AG04450 (cell line): Measurements from ENCODE around the gene MED14. TPM values are rescaled to one million over a fixed set of nuclear protein-coding genes. Genes with fewer than 3 reads are reported as not detected.

ENCODE experiments used
- CTCF ChIA-PET: fragments of 300-600, 350-600 bp; formaldehyde crosslinking; extraction: SDS; loops from one replicate; lab custom pipeline; 2022; ENCODE audit warnings: antibody characterized with exemption, inconsistent platforms; lab: Charles Lee
- POLR2A ChIA-PET: fragments of 350-600 bp; formaldehyde crosslinking; extraction: SDS; loops from one replicate; lab custom pipeline; 2021; ENCODE audit warnings: antibody characterized with exemption, inconsistent platforms; lab: Yijun Ruan, JAX
- DNase-seq: peaks from one replicate; pipeline ENCODE4 v3.0.0-alpha.2; 2011; ENCODE audit warnings: low read depth, low spot score
- H3K27ac ChIP-seq: one replicate; pipeline ENCODE4 v1.5.1; 2012; ENCODE audit warnings: low read depth, low read length, control low read depth
- H3K27me3 ChIP-seq: one replicate; pipeline ENCODE4 v1.6.0; 2012; ENCODE audit warnings: low read length; ENCODE audit not compliant: control insufficient read depth, insufficient read depth
- H3K4me3 ChIP-seq: 2 replicates; pipeline ENCODE4 v1.5.1; 2011; ENCODE audit warnings: mild to moderate bottlenecking, low read depth, low read length, control low read depth
- H3K9me3 ChIP-seq: 2 replicates; pipeline ENCODE4 v1.5.1; 2012; ENCODE audit warnings: low read length; ENCODE audit not compliant: control insufficient read depth, insufficient read depth
- polyA plus RNA-seq: library from polyadenylated mRNA; depleted of rRNA; stranded (reverse); fragments of >200 nt; gene quantifications from 2 replicates; pipeline ENCODE4 v1.2.3, GENCODE V29; 2011
- TF ChIP-seq, protein P1 (sequence below): IDR thresholded peaks from 2 replicates; pipeline ENCODE4 v1.5.1; 2011; ENCODE audit warnings: low read depth, low read length, control low read depth, inconsistent platforms

MED14 gene
- polyA plus RNA-seq, 1 experiment: 52.8 TPM

DNA sequence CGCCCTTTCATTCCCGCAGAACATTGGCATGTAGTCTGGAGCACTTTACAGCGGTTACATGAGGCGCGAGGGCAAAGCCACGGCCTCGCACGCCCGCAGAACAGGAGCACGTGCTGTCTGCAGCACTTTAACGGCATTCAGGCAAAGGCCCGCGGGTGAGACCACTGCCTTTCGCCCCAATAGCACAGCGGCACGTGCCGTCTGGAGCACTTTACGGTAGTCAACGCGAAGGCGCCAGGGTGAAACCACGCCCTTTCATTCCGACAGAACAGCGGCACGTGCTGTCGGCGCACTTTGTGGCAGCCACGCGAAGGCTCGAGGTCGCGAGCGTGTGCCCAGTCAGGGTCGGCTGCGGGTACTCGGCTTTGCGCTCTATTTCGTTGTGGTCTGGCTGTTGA, 112.2 kb downstream of the MED14 start, which contains the start of gene MPC1L:
Gene MPC1L (plus strand): TSS at position 290 of the 398 bp plus-strand sequence. CDS start 138 bp downstream, outside the sequence.
- Histone ChIP-seq H3K27me3 (no peaks in the 10 kb centered on the region), H3K4me3 (no peak within 1 kb of the TSS), H3K9me3 (peaks cover 9% of the 10 kb centered on the region; the same call in 1 of the 2 replicates), H3K27ac (no peak within 1 kb of the TSS)
- ChIA-PET CTCF (no interaction called here), POLR2A (no interaction called here)
- TF ChIP-seq, protein P1, sequence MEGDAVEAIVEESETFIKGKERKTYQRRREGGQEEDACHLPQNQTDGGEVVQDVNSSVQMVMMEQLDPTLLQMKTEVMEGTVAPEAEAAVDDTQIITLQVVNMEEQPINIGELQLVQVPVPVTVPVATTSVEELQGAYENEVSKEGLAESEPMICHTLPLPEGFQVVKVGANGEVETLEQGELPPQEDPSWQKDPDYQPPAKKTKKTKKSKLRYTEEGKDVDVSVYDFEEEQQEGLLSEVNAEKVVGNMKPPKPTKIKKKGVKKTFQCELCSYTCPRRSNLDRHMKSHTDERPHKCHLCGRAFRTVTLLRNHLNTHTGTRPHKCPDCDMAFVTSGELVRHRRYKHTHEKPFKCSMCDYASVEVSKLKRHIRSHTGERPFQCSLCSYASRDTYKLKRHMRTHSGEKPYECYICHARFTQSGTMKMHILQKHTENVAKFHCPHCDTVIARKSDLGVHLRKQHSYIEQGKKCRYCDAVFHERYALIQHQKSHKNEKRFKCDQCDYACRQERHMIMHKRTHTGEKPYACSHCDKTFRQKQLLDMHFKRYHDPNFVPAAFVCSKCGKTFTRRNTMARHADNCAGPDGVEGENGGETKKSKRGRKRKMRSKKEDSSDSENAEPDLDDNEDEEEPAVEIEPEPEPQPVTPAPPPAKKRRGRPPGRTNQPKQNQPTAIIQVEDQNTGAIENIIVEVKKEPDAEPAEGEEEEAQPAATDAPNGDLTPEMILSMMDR: no peak
- DNase-seq: no peak

DNA sequence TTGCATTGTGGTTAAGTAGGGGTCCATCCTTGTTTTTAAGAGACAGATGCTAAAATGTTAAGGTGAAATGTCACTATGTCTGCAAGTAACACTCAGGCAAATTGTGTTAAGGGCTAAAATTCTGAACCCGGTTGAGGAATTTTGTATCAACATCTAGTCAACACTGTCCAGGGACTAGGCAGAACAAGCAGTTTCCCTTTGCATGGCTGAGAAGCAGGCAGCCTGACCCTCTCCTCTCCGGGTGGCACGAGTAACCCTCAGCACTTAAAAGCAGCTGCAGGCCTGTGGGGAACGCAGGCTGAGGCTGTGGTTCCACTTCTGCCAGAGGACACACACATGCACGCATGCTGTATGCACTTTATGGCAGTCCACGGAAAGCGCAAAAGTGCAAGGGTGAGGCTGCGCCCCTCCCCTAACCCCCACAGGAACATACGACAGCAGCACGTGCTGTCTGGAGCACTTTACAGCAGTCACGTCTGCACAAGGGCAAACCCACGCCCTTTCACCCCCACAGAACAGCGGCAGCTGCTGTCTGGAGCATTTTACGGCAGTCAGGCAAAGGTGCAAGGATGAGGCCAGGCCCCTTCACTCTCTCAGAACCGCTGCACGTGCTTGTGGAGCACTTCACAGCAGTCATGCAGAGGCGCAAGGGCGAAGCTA, 112.7 kb downstream of the MED14 start:
- DNase-seq: no peak
- TF ChIP-seq, protein P1: no peak
- no peaks in the 10 kb centered on the region for H3K27me3 ChIP-seq
- H3K4me3 ChIP-seq: no peak overlapping the region
- H3K9me3 ChIP-seq: peaks cover 9% of the 10 kb centered on the region; the same call in 1 of the 2 replicates
- no peak overlapping the region for H3K27ac ChIP-seq
- CTCF ChIA-PET: no interaction called here
- POLR2A ChIA-PET: interaction anchor here (0.6 kb wide), 1 partner anchor 17 kb away, joined by 3 read pairs; no protein-coding TSS in a partner anchor

DNA sequence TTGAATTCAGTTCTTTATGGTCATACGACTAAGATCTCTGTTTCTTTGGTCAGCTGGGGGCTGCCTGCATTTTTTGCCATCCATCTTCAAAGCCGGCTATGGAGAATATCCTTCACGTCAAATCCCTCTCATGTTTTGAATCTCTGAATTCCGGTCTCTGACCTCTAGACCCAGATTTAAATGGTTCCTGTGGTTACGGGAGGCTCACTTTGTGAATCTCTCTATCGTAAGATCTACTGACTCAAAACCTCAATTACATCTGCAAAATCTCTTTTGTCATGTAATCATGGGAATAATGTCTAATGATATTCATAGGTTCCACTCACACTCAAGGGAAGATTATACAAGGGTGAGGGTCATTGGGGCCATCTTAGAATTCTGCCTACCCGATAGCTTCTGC, 117.8 kb downstream of the MED14 start:
- Histone ChIP-seq H3K27ac (no peak overlapping the region), H3K27me3 (no peaks in the 10 kb centered on the region), H3K9me3 (no peaks in the 10 kb centered on the region), H3K4me3 (no peak overlapping the region)
- ChIA-PET CTCF (no interaction called here), POLR2A (no interaction called here)
- TF ChIP-seq, protein P1: no peak
- DNase-seq: no peak

DNA sequence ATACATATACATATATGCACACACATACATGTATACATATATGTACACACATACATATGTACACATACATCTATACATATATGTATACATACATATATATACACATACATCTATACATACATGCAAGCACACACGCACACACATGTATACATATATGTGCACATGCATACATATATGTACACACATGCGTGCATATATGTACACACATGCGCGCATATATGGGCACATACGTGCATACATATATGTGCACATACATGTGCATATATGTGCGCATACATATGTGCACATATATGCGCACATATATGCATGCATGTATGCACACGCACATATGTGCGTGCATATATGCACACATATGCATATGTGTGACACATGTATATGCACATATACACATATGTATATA, 119.4 kb downstream of the MED14 start:
- CTCF ChIA-PET: no interaction called here
- no peak for DNase-seq
- TF ChIP-seq, protein P1: no peak
- no peaks in the 10 kb centered on the region for H3K9me3 ChIP-seq
- H3K4me3 ChIP-seq: no peak overlapping the region
- H3K27me3 ChIP-seq: no peaks in the 10 kb centered on the region
- no peak overlapping the region for H3K27ac ChIP-seq
- POLR2A ChIA-PET: no interaction called here

DNA sequence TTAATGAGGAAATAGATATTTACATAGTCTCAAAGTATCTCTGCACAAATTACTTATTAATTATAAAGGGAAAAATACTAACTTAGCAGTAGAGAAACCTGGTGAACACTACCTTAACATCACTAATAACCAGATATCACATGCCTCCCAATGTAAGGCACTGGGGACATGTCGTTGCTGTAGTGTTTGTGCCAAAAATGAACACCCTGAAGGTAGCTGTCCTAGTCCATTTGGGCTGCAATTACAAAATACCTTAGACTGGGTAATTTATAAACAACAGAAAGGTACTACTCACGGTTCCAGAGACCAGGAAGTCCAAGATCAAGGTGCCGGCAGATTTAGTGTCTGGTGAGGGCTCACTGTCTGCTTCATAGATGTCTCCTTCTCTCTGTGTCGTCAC, 122.8 kb downstream of the MED14 start:
- Histone ChIP-seq H3K27ac (no peak overlapping the region), H3K4me3 (no peak overlapping the region), H3K27me3 (no peaks in the 10 kb centered on the region), H3K9me3 (no peaks in the 10 kb centered on the region)
- CTCF ChIA-PET: no interaction called here
- POLR2A ChIA-PET: no interaction called here
- TF ChIP-seq, protein P1: no peak
- no peak for DNase-seq
